ENCODE results near the gene CDYL. TPM values are rescaled to one million over a fixed set of nuclear protein-coding genes. Genes with fewer than 3 reads are reported as not detected.

Gene CDYL
- total and polyA plus RNA-seq, 12 donors, result 4.1 to 39.9 (median 33.2) TPM

DNA sequence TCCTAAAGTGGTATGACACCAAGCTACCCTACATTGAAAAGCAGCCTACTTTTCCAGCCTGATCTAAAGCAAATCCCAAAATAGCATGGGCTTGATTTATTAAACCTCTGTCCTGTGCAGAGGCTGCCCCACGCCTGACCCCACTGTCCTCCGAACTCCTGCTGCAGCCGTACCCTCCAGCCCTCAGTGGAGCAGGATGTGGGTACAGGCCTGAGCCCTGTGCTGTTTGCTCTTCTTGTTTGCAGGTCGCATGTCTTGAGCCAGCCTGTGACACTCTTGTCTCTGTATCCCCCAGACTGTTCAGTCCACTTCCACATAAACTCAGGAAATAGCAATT is 166.4 kb downstream of the CDYL start:
- no peaks in the 10 kb centered on the region for H3K27me3 ChIP-seq
- ATAC-seq, result peak in 5 of 8 donors; percentile 18 to 61 (median 53)
- no peaks in the 10 kb centered on the region for H3K9me3 ChIP-seq
- WGBS, 2 donors, result 65 to 76% methylated on average over 4 of the region's 4 CpGs
- TF ChIP-seq CTCF (IDR thresholded peaks at IDR 0.05), result no peak
- H3K4me3 ChIP-seq, result no peak overlapping the region
- peak overlapping the region in 5 of 10 donors; percentile 3 to 55 (median 23) for H3K27ac ChIP-seq
- H3K4me1 ChIP-seq, result peaks cover 9 to 27% (median 15%) of the 10 kb centered on the region in 9 donors
- H3K36me3 ChIP-seq, result peaks cover 0 to 47% (median 17%) of the 10 kb centered on the region in 9 donors
- no peak for DNase-seq
- intact Hi-C loops (cut with DNase I), result loop anchor here in 1 of 10 donors (10.0 kb wide), 1 partner anchor 628 kb away; no protein-coding TSS in a partner anchor

GRCh38 chr6:4943716-4944115 is 167.5 kb downstream of the CDYL start:
- H3K4me3 ChIP-seq, result no peak overlapping the region
- peaks cover 9 to 27% (median 15%) of the 10 kb centered on the region in 9 donors for H3K4me1 ChIP-seq
- no peaks in the 10 kb centered on the region for H3K9me3 ChIP-seq
- intact Hi-C loops (cut with DNase I), result loop anchor here in 1 of 10 donors (10.0 kb wide), 1 partner anchor 629 kb away; no protein-coding TSS in a partner anchor
- ATAC-seq (no peak), DNase-seq (no peak)
- WGBS, 2 donors, result 49 to 61% methylated on average over 2 of the region's 2 CpGs
- no peak for TF ChIP-seq CTCF (IDR thresholded peaks at IDR 0.05)
- H3K27ac ChIP-seq, result no peak overlapping the region
- no peaks in the 10 kb centered on the region for H3K27me3 ChIP-seq
- H3K36me3 ChIP-seq, result peaks cover 0 to 49% (median 17%) of the 10 kb centered on the region in 9 donors

- intact Hi-C loops (cut with DNase I), result loop anchor here in 1 of 10 donors (10.0 kb wide), 1 partner anchor 630 kb away; no protein-coding TSS in a partner anchor
- Histone ChIP-seq H3K9me3 (no peaks in the 10 kb centered on the region), H3K27ac (no peak overlapping the region), H3K4me1 (peaks cover 9 to 27% (median 15%) of the 10 kb centered on the region in 9 donors), H3K36me3 (peaks cover 0 to 55% (median 17%) of the 10 kb centered on the region in 9 donors), H3K4me3 (no peak overlapping the region), H3K27me3 (no peaks in the 10 kb centered on the region)
- no peak for ATAC-seq
- DNase-seq, result no peak
- 96 to 98% methylated on average over 8 of the region's 8 CpGs for WGBS, 2 donors
- no peak for TF ChIP-seq CTCF (IDR thresholded peaks at IDR 0.05)
These were observed 168.1 kb downstream of the CDYL start for GRCh38 chr6:4944325-4944724.

- H3K27ac ChIP-seq, result no peak overlapping the region
- H3K9me3 ChIP-seq, result no peaks in the 10 kb centered on the region
- peaks cover 6 to 20% (median 14%) of the 10 kb centered on the region in 9 donors for H3K4me1 ChIP-seq
- no peaks in the 10 kb centered on the region for H3K27me3 ChIP-seq
- no peak for ATAC-seq
- intact Hi-C loops (cut with DNase I), result loop anchor here in 1 of 10 donors (10.0 kb wide), 1 partner anchor 632 kb away; no protein-coding TSS in a partner anchor
- H3K36me3 ChIP-seq, result peaks cover 0 to 72% (median 17%) of the 10 kb centered on the region in 9 donors
- TF ChIP-seq CTCF (IDR thresholded peaks at IDR 0.05), result no peak
- no peak overlapping the region for H3K4me3 ChIP-seq
- WGBS, 2 donors, result 93% methylated on average over 11 of the region's 11 CpGs
- DNase-seq, result no peak
These were observed 170.3 kb downstream of the CDYL start for GRCh38 chr6:4946521-4946920.

All from heart right ventricle (tissue), 16 donors.